Panc1 (cell line): ENCODE measurements around the gene TRAF3IP1.

ENCODE experiments used
- POLR2AphosphoS5 ChIP-seq: IDR thresholded peaks from 2 replicates; pipeline ENCODE4 v1.6.1; 2012; ENCODE audit warnings: mild to moderate bottlenecking, low read depth, low read length, moderate library complexity
- SIN3A ChIP-seq: IDR thresholded peaks from 2 replicates; pipeline ENCODE4 v1.6.1; 2012; ENCODE audit warnings: low read depth, mild to moderate bottlenecking, low read length, moderate library complexity, borderline replicate concordance; ENCODE audit not compliant: insufficient read depth
- TCF7L2 ChIP-seq: IDR thresholded peaks from 2 replicates; pipeline ENCODE4 v1.6.1; 2011; ENCODE audit warnings: mild to moderate bottlenecking, low read depth, low read length, inconsistent platforms
- TF ChIP-seq, protein P1 (sequence below): fragments of 450-650 bp; IDR thresholded peaks from 2 replicates; pipeline ENCODE4 v1.5.1; 2017; ENCODE audit warnings: mild to moderate bottlenecking
- TF ChIP-seq, protein P2 (sequence below), 2 experiments: IDR thresholded peaks; 2 replicates each; pipeline ENCODE4 v1.6.1; 2011 to 2012; ENCODE audit warnings: low read depth in 2 of 2, control low read depth in 1 of 2, low read length in 1 of 2, mild to moderate bottlenecking in 1 of 2, moderate library complexity in 1 of 2; ENCODE audit not compliant: insufficient read depth in 1 of 2

- TF ChIP-seq, protein P1, sequence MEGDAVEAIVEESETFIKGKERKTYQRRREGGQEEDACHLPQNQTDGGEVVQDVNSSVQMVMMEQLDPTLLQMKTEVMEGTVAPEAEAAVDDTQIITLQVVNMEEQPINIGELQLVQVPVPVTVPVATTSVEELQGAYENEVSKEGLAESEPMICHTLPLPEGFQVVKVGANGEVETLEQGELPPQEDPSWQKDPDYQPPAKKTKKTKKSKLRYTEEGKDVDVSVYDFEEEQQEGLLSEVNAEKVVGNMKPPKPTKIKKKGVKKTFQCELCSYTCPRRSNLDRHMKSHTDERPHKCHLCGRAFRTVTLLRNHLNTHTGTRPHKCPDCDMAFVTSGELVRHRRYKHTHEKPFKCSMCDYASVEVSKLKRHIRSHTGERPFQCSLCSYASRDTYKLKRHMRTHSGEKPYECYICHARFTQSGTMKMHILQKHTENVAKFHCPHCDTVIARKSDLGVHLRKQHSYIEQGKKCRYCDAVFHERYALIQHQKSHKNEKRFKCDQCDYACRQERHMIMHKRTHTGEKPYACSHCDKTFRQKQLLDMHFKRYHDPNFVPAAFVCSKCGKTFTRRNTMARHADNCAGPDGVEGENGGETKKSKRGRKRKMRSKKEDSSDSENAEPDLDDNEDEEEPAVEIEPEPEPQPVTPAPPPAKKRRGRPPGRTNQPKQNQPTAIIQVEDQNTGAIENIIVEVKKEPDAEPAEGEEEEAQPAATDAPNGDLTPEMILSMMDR, result no peak
- TF ChIP-seq POLR2AphosphoS5 (no peak), SIN3A (no peak), TCF7L2 (no peak)
- TF ChIP-seq, protein P2, sequence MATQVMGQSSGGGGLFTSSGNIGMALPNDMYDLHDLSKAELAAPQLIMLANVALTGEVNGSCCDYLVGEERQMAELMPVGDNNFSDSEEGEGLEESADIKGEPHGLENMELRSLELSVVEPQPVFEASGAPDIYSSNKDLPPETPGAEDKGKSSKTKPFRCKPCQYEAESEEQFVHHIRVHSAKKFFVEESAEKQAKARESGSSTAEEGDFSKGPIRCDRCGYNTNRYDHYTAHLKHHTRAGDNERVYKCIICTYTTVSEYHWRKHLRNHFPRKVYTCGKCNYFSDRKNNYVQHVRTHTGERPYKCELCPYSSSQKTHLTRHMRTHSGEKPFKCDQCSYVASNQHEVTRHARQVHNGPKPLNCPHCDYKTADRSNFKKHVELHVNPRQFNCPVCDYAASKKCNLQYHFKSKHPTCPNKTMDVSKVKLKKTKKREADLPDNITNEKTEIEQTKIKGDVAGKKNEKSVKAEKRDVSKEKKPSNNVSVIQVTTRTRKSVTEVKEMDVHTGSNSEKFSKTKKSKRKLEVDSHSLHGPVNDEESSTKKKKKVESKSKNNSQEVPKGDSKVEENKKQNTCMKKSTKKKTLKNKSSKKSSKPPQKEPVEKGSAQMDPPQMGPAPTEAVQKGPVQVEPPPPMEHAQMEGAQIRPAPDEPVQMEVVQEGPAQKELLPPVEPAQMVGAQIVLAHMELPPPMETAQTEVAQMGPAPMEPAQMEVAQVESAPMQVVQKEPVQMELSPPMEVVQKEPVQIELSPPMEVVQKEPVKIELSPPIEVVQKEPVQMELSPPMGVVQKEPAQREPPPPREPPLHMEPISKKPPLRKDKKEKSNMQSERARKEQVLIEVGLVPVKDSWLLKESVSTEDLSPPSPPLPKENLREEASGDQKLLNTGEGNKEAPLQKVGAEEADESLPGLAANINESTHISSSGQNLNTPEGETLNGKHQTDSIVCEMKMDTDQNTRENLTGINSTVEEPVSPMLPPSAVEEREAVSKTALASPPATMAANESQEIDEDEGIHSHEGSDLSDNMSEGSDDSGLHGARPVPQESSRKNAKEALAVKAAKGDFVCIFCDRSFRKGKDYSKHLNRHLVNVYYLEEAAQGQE (IDR thresholded peaks at IDR 0.05; ENCODE audit: insufficient read depth in 1 of 2, low read depth in 2 of 2, low read length in 1 of 2), result no peak
Observed at GRCh38 chr2:238425505-238425978, 105.2 kb downstream of the TRAF3IP1 start.
